HG02610 (cell line): ENCODE results near the gene IQSEC1.

ENCODE experiments used
- ATAC-seq: cut with Tn5 transposase; IDR thresholded peaks from one replicate; pipeline ENCODE4 v1.9.1; 2021; ENCODE audit warnings: mild to moderate bottlenecking, moderate library complexity; ENCODE audit not compliant: unreplicated experiment

The IQSEC1 gene

GRCh38 chr3:13107661-13108060 is 34.4 kb upstream of the IQSEC1 start:
- no peak for ATAC-seq

- ATAC-seq, result no peak
Measured at GRCh38 chr3:13106308-13107001, 33.2 kb upstream of the IQSEC1 start.

GRCh38 chr3:13105896-13106250 is 32.6 kb upstream of the IQSEC1 start:
- ATAC-seq, result no peak

GRCh38 chr3:13105181-13105895 is 32.1 kb upstream of the IQSEC1 start:
- ATAC-seq, result no peak

- ATAC-seq, result no peak
Measured at GRCh38 chr3:13104511-13104910, 31.3 kb upstream of the IQSEC1 start.

GRCh38 chr3:13103416-13104058 is 30.3 kb upstream of the IQSEC1 start:
- no peak for ATAC-seq

- ATAC-seq, result no peak
Measured at GRCh38 chr3:13102386-13103345, 29.4 kb upstream of the IQSEC1 start.

GRCh38 chr3:13099707-13100106 is 26.5 kb upstream of the IQSEC1 start:
- no peak for ATAC-seq

- no peak for ATAC-seq
Measured at GRCh38 chr3:13098192-13098988, 25.2 kb upstream of the IQSEC1 start.

GRCh38 chr3:13096356-13096755 is 23.1 kb upstream of the IQSEC1 start:
- no peak for ATAC-seq

- ATAC-seq, result no peak
Measured at GRCh38 chr3:13095408-13095937, 22.2 kb upstream of the IQSEC1 start.

GRCh38 chr3:13093687-13094086 is 20.5 kb upstream of the IQSEC1 start:
- no peak for ATAC-seq

GRCh38 chr3:13092621-13093617 is 19.7 kb upstream of the IQSEC1 start:
- ATAC-seq, result no peak

GRCh38 chr3:13091898-13092611 is 18.8 kb upstream of the IQSEC1 start:
- ATAC-seq, result peak; percentile 54

- ATAC-seq, result peak; percentile 42
Measured at GRCh38 chr3:13088028-13089006, 15.1 kb upstream of the IQSEC1 start.

GRCh38 chr3:13087320-13087990 is 14.2 kb upstream of the IQSEC1 start:
- no peak for ATAC-seq
